ENCODE data around the gene ACSF2. TPM values are rescaled to one million over a fixed set of nuclear protein-coding genes. Genes with fewer than 3 reads are reported as not detected.
"Not testable (repeated sequence)": the region's sequence is repeated elsewhere in the genome, so short reads cannot be mapped to it uniquely, and the experiment has no call there.

Gene ACSF2
- total RNA-seq, 2 experiments from 2014 or later, result 34.6 to 49.4 TPM

GRCh38 chr17:50421308-50422051 is 4.5 kb upstream of the ACSF2 start:
- Mint-ChIP-seq H3K27ac (peak overlapping the region; percentile 93), H3K27me3 (peaks cover 9% of the 10 kb centered on the region), H3K4me1 (peaks cover 25% of the 10 kb centered on the region), H3K9me3 (ENCODE audit: low read depth) (no peaks in the 10 kb centered on the region), H3K4me3 (peak overlapping the region; percentile 69), H3K36me3 (peaks cover 5% of the 10 kb centered on the region)
- no peak for DNase-seq
- ATAC-seq, result no peak
- CTCF ChIA-PET, result interaction anchor here (0.5 to 3.5 kb wide), 6 partner anchors 10 to 275 kb away, joined by 3 to 55 read pairs (median 4); partner anchors contain the start of gene LRRC59

DNA sequence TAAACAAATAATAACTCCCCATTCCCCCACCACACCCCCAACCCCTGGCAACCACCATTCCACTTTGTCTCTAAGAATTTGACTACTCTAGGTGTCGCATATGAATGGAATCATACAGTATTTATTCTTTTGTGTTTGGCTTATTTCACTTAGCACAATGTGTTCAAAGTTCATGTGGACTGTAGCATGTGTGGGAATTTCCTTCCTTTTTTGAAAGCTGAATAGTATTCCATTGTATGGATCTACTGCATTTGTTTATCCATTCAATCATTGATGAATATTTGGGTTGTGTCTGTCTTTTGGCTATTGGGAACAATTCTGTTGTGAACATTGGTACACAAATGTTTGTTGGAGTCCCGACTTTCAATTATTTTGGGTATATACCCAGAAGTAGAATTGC is 3.3 kb upstream of the ACSF2 start:
- DNase-seq, result no peak
- Mint-ChIP-seq H3K4me1 (peaks cover 35% of the 10 kb centered on the region), H3K27me3 (peaks cover 4% of the 10 kb centered on the region), H3K9me3 (ENCODE audit: low read depth) (no peaks in the 10 kb centered on the region), H3K4me3 (no peak overlapping the region), H3K36me3 (peaks cover 5% of the 10 kb centered on the region), H3K27ac (no peak overlapping the region)
- CTCF ChIA-PET, result interaction anchor here (0.7 to 3.5 kb wide), 3 partner anchors 8 to 244 kb away, joined by 3 to 55 read pairs (median 9); partner anchors contain the start of gene LRRC59
- no peak for ATAC-seq

DNA sequence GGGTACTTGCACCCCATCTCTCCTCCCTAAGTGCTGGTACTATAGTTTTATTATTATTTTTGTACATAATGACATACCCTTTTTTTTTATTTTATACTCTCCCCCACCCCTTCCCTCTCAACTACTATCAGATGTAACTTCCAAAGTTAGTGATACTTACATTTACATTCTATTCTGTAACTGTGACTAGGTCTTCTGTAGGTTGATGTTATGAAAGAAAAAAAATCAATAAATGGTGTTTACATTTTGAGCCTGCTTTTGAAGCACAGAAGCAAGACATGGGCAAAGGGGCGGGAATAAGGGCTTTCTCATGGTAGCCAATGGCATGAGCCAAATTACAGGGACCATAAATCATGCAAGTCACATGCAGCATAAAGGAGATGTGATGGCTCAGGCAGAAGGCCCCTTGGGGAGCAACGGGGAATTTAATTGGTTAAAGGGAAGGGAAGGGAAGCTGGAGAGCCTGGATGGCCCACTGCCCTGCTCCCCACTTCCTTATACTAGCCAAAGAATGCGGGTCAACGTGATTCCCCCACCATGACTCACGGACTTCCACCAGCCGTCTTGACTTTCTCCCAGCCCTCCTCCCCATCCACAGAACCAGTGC is 2.4 kb upstream of the ACSF2 start:
- Mint-ChIP-seq H3K4me3 (no peak overlapping the region), H3K9me3 (ENCODE audit: low read depth) (no peaks in the 10 kb centered on the region), H3K27ac (no peak overlapping the region), H3K36me3 (peaks cover 7% of the 10 kb centered on the region), H3K4me1 (peaks cover 37% of the 10 kb centered on the region), H3K27me3 (peaks cover 4% of the 10 kb centered on the region)
- ATAC-seq (no peak), DNase-seq (no peak)
- CTCF ChIA-PET, result no interaction called here

GRCh38 chr17:50424246-50424995 is 1.6 kb upstream of the ACSF2 start:
- CTCF ChIA-PET, result interaction anchor here (1.3 to 4.0 kb wide), 2 partner anchors 27 to 151 kb away, joined by 3 to 31 read pairs; partner anchors contain the start of gene LRRC59
- H3K27me3 Mint-ChIP-seq, result no peaks in the 10 kb centered on the region
- peaks cover 2% of the 10 kb centered on the region for H3K36me3 Mint-ChIP-seq
- H3K4me1 Mint-ChIP-seq, result peaks cover 37% of the 10 kb centered on the region
- no peak for ATAC-seq
- H3K4me3 Mint-ChIP-seq, result peak overlapping the region; percentile 84
- no peak overlapping the region for H3K27ac Mint-ChIP-seq
- H3K9me3 Mint-ChIP-seq (ENCODE audit: low read depth), result no peaks in the 10 kb centered on the region
- DNase-seq, result no peak

- Mint-ChIP-seq H3K27me3 (no peaks in the 10 kb centered on the region), H3K9me3 (ENCODE audit: low read depth) (no peaks in the 10 kb centered on the region), H3K36me3 (peaks cover 2% of the 10 kb centered on the region), H3K4me3 (peak overlapping the region; percentile 84), H3K4me1 (peaks cover 37% of the 10 kb centered on the region), H3K27ac (peak overlapping the region; percentile 86)
- no peak for ATAC-seq
- DNase-seq, result no peak
- CTCF ChIA-PET, result interaction anchor here (1.3 to 4.0 kb wide), 2 partner anchors 28 to 152 kb away, joined by 3 to 31 read pairs; partner anchors contain the start of gene LRRC59
These were observed 879 bp upstream of the ACSF2 start for GRCh38 chr17:50424996-50425681.

GRCh38 chr17:50426472-50426782 is 409 bp downstream of the ACSF2 start:
- Mint-ChIP-seq H3K4me3 (peak overlapping the region; percentile 84), H3K27me3 (no peaks in the 10 kb centered on the region), H3K4me1 (peaks cover 29% of the 10 kb centered on the region), H3K27ac (peak overlapping the region; percentile 78), H3K36me3 (peaks cover 2% of the 10 kb centered on the region), H3K9me3 (ENCODE audit: low read depth) (no peaks in the 10 kb centered on the region)
- DNase-seq (no peak), ATAC-seq (no peak)
- CTCF ChIA-PET, result interaction anchor here (1.4 to 4.0 kb wide), 5 partner anchors 29 to 226 kb away, joined by 3 to 31 read pairs (median 6); partner anchors contain the start of gene LRRC59

- Mint-ChIP-seq H3K36me3 (peaks cover 2% of the 10 kb centered on the region), H3K4me1 (peaks cover 24% of the 10 kb centered on the region), H3K27me3 (no peaks in the 10 kb centered on the region), H3K9me3 (ENCODE audit: low read depth) (no peaks in the 10 kb centered on the region), H3K4me3 (peak overlapping the region; percentile 84), H3K27ac (peak overlapping the region; percentile 78)
- CTCF ChIA-PET, result interaction anchor here (1.4 to 4.0 kb wide), 5 partner anchors 30 to 227 kb away, joined by 3 to 31 read pairs (median 6); partner anchors contain the start of gene LRRC59
- DNase-seq (peak; percentile 55), ATAC-seq (peak; percentile 52)
These were observed 1.1 kb downstream of the ACSF2 start for GRCh38 chr17:50426814-50427787.

GRCh38 chr17:50428126-50428525 is 2.1 kb downstream of the ACSF2 start:
- H3K27ac Mint-ChIP-seq; H3K9me3 Mint-ChIP-seq (ENCODE audit: low read depth); H3K36me3 Mint-ChIP-seq; DNase-seq; H3K4me3 Mint-ChIP-seq; H3K27me3 Mint-ChIP-seq; ATAC-seq: not testable (repeated sequence)
- H3K4me1 Mint-ChIP-seq, result peaks cover 24% of the 10 kb centered on the region
- CTCF ChIA-PET, result interaction anchor here (4.0 kb wide), 1 partner anchor 31 kb away, joined by 31 read pairs; the partner anchor contains the start of gene LRRC59

DNA sequence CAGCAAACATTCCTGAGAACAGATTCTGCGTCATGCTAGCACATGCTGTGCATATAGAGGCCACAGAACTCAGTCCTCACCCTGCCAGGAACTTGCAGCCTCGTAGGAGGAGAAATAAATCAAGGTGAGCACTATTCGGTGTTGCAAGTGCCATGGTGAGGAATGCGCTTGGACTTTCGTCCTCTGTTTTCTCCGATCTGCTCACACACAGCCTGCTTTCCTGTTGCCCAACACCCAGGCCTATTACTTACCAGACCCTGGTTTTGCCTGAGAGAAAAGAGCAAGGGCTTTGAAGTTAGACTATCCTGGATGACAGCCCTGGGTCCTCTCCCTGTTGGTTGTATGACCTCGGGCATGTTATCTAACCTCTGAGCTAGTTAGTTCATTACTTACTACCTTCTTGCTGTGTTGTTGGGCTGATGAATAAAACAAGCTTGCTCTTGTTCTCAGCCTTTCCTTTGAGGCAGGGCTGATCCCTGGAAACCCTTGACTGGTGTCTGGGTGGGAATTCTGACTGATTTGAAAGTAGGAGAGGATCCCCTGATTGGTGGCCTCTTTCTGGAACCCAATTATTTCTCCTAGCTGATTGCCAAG is 2.9 kb downstream of the ACSF2 start:
- no peaks in the 10 kb centered on the region for H3K9me3 Mint-ChIP-seq (ENCODE audit: low read depth)
- no peak overlapping the region for H3K27ac Mint-ChIP-seq
- H3K27me3 Mint-ChIP-seq, result no peaks in the 10 kb centered on the region
- CTCF ChIA-PET, result interaction anchor here (0.8 to 2.1 kb wide), 2 partner anchors 32 to 67 kb away, joined by 3 to 11 read pairs; partner anchors contain the start of gene LRRC59
- H3K36me3 Mint-ChIP-seq, result peaks cover 2% of the 10 kb centered on the region
- ATAC-seq (no peak), DNase-seq (no peak)
- H3K4me1 Mint-ChIP-seq, result peaks cover 24% of the 10 kb centered on the region
- H3K4me3 Mint-ChIP-seq, result no peak overlapping the region

- no peak for ATAC-seq
- Mint-ChIP-seq H3K36me3 (peaks cover 2% of the 10 kb centered on the region), H3K4me3 (no peak overlapping the region), H3K4me1 (peaks cover 21% of the 10 kb centered on the region), H3K9me3 (ENCODE audit: low read depth) (no peaks in the 10 kb centered on the region), H3K27ac (no peak overlapping the region), H3K27me3 (no peaks in the 10 kb centered on the region)
- CTCF ChIA-PET, result interaction anchor here (0.8 to 2.1 kb wide), 2 partner anchors 32 to 68 kb away, joined by 3 to 11 read pairs; partner anchors contain the start of gene LRRC59
- DNase-seq, result no peak
These were observed 3.8 kb downstream of the ACSF2 start for GRCh38 chr17:50429793-50430192.

GRCh38 chr17:50430821-50431618 is 5.0 kb downstream of the ACSF2 start:
- no peaks in the 10 kb centered on the region for H3K9me3 Mint-ChIP-seq (ENCODE audit: low read depth)
- H3K4me3 Mint-ChIP-seq, result no peak overlapping the region
- no peaks in the 10 kb centered on the region for H3K27me3 Mint-ChIP-seq
- H3K36me3 Mint-ChIP-seq, result peaks cover 2% of the 10 kb centered on the region
- CTCF ChIA-PET, result interaction anchor here (1.1 to 2.1 kb wide), 5 partner anchors 10 to 48 kb away, joined by 3 to 11 read pairs (median 3); partner anchors contain the start of genes CHAD and LRRC59
- peaks cover 12% of the 10 kb centered on the region for H3K4me1 Mint-ChIP-seq
- H3K27ac Mint-ChIP-seq, result no peak overlapping the region
- no peak for ATAC-seq
- no peak for DNase-seq

Measured in activated CD8-positive, alpha-beta memory T cell treated with anti-CD3 and anti-CD28 coated beads, Interleukin-2, amount 10 ng/mL, durations not matched to agents 7 days and 5 days (primary cell).